Activated CD8-positive, alpha-beta memory T cell treated with anti-CD3 and anti-CD28 coated beads for 1 hour (primary cell): ENCODE data around the gene MYO1D.
"Not testable (repeated sequence)": the region's sequence is repeated elsewhere in the genome, so short reads cannot be mapped to it uniquely, and the experiment has no call there.

ENCODE experiments used
- DNase-seq, 2 donors: peaks; one replicate each; pipeline ENCODE4 v3.0.0-alpha.2; 2020; ENCODE audit warnings: low read depth in 1 of 2; ENCODE audit errors: extremely low read depth in 1 of 2

The MYO1D gene

GRCh38 chr17:32821987-32822934 is 54.7 kb downstream of the MYO1D start:
- DNase-seq = not testable (repeated sequence)

DNA sequence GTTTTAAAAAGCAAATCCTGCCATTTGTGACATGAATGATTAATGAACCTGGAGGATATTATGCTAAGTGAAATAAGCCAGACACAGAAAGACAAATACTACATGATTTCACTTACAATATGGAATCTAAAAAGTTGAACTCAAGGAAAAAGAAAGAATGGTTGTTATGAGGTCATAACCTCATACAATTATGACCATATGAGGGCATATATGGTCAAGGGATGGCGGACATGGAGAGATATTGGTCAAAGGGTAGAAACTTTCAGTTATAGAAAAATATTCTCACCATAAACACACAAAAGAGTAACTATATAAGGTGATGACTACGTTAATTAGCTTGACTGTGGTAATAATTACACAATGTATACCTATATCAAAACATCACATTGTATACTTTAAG is 56.5 kb downstream of the MYO1D start:
- DNase-seq = no peak

- no peak for DNase-seq
Observed at GRCh38 chr17:32819787-32820186, 57.1 kb downstream of the MYO1D start.

- DNase-seq = no peak
Observed at GRCh38 chr17:32819035-32819434, 57.9 kb downstream of the MYO1D start.

DNA sequence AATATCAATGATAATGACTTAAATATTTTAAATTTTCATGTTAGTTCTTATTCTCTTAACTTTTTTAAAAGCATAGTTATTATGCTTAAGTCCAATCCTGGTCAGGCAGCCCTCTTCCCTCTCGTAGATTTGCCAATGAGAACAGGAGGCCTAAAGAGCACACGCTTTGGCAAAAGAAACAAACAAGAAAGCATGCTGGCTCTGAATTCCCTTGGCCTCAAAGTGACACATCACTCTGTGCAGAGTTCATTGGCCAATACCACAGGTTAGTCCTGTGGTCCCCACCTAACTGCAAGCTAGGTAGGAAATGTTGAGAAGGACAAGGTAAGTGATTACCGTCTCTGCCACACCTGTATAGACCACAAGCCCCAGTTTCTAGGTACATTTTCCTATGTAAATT is 61.5 kb downstream of the MYO1D start:
- DNase-seq = no peak

DNA sequence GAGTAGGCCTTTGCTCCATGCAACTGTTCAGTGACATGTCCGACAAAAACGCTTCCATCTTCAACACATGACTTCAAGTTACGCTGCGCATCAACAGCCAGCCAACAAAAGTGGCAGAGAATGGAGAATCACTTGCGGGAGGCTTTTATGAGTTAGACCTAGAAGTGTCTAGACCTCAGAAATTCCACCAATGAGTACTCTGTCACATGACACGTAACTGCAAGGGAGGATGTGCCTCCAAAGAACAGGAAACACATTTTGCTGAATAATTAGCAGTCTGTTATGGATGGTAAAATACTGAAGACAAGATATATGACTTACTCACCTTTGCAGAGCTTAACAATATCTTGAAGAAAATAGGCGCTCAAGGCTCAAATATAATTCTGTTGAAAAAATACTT is 62.1 kb downstream of the MYO1D start:
- no peak for DNase-seq

DNA sequence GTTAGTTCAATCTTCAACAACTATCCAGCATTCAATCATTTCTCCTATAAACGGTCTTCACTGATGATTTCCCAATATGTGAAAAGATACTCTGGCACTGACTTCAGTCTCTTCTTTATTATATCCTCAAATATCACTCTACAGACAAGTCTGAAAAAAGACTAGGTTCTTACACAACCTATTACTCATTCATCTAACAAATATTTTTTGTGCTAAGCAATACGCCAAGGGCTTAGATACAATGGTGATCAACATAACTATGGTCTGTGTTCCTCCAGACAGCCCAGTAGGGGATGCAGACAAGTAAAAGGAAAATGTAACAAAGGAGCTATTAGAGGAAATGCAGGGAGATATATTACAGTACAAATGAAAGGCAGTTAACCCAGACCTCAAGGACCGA is 63.9 kb downstream of the MYO1D start:
- DNase-seq = no peak

DNA sequence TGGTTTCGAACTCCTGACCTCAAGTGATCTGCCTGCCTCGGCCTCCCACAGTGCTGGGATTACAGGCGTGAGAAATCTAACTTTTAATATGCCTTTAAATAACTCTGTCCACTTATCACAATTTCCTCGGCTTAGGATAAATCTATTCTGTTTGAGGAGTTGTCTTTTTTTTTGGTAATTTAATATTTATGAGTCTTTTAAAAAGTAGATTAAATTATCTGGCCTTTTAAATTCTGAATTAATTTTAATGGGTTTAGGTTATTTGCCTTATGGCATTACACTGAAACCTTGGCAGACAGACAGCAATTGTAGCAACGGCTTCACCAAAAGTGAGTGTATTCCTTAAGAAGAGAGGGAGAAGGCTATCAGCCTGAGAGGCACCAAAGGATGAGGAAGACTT is 66.2 kb downstream of the MYO1D start:
- no peak for DNase-seq

DNA sequence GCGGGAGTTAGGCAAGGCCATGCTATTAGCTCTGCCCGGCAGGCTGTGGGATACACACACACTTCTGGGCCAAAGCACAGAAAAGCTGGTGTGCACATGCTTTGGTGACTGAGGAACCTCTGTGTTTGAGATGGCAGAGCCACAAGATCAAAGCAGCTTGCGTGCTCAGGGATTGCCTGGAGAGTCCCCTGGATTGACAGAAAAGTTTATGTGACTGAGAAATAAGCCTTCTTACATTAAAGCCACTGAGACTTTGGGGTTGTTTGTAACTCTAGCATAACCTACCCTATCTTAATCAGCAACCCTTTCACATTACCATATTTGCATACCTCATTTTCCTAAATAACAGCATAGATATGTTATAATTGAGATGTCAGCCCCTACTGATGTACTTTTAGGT is 69.3 kb downstream of the MYO1D start:
- DNase-seq = no peak

- DNase-seq = no peak
Observed at GRCh38 chr17:32806646-32807045, 70.3 kb downstream of the MYO1D start.

DNA sequence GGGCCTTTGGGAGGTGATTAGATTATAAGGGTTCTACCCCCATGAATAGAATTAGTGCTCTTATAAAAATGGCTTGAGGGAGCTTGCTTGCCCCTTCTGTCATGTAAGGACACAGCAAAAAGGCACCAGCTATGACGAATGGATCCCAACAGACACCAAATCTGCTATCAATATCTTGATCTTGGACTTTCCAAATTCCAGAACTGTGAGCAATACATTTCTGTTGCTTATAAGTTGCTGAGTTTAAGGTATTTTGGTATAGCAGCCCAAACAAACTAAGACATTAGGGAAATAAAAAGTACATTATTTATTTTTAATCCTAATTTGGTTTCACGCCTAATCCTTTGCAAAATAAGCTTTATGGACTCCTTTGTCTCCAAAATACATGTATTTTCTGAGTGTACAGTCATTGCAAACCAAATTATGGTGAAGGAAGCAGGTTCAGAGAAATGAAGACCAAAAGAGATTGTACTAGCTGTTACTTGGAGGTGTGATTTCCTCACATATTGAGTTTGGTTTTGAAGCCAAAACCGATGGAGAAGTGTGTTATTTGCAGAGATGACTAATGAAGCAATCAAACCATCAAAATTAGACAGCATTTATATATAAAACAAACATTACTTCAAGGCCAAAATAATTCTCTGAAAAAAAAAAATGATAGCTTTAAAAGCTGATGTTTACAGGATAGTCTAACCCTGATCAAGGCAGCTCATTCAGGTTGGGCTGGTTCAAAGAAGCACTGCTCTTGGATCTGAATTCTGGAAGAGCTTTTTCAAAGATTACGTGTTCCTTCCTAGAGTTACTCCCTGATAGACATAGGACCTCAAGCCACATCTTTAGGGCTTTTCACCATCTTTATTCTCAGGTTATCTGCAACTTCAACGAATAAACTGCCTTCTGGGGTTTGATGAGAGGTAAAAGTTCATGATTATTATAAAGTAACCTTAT is 71.6 kb downstream of the MYO1D start:
- DNase-seq = no peak

- no peak for DNase-seq
Observed at GRCh38 chr17:32803544-32803943, 73.4 kb downstream of the MYO1D start.

DNA sequence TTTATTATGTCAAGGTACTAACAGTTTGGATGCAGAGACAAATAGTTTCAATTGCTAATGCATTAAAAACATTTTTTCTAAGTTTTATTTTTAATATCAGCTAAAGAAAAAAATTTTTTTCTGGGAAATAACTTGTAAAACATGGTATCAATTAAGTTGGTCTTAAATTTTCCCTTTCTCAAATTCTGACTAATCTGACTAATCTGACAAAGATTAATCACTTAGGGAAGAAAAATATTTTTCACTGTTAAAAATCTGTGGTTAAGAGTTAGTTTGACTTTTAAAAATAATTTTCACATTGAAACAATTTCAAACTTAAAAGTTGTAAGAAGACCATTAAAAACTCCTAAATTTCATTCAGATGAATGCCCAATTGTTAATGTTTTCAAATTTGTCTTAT is 74.6 kb downstream of the MYO1D start:
- DNase-seq = no peak

- DNase-seq = no peak
Observed at GRCh38 chr17:32801641-32802040, 75.3 kb downstream of the MYO1D start.

DNA sequence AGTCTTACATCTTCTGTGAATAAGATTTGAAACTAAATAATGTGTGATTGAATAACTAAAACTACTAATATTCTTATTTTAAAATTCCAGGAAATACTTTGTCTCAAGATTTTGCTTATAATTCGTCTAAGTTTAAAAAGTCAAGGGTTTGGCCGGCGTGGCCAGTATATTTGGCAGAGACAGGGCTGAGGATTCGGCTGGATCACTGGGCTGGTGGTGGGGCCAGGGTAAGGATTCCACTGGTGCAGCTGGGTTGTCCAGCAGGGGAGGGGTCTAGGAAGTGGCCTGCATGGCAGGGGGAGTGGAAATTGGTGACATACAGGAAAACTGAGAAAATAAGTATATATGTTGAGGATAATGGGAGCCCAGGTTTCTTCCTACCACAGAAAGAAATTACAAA is 75.7 kb downstream of the MYO1D start:
- DNase-seq = no peak

DNA sequence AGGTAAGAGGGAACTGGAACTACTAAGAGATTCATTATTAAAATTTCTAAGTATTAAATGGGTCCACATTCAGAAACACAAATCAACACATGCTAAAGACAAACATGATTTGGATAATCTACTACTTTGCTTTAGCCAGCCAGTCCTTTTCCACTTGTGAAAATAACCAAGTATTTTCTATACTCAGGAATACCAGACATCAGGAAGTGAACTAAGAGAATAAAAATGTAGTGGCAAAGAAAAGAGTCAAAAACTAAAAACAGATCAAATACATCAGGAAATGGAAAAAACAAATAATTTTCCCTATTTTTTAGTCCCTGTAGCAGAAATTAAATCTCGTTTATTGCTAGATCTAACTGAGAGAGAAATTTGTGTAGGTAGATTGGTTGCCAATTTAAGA is 78.0 kb downstream of the MYO1D start:
- no peak for DNase-seq

GRCh38 chr17:32795339-32795979 is 81.5 kb downstream of the MYO1D start:
- DNase-seq = no peak

DNA sequence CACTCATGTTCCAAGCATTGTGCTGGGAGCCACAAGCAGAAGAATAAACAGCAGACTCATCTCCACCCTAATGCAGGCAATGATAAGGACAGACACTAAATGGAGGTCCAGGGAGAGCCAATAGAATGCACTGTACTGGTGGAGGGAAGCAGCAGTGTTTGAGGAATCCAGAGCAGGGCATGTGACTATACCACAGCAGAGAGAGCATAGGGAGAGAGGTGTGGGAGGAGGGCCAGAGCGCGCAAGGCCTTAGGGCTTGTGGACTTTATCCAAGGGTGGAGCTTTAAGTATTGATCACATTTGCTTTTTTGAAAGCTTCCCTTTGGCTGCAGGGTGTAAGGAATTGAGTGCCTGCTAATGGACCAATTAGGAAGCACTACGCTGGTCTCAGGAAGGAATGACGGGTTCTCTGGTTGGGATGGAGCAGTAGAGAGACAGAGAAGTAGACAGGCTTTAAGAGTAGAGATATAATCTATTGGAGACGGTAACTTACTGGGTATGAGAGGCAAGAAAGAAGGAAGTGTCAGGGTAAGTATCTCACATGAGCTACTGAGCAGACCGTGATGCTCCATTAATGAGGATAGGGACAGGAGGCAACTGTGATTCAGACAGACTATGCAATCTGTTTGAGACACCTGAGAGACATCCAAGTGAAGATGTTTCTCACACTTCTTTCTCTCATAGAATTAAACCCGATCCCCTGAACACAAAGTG is 82.2 kb downstream of the MYO1D start:
- DNase-seq = no peak

GRCh38 chr17:32793841-32794240 is 83.1 kb downstream of the MYO1D start:
- DNase-seq = no peak

GRCh38 chr17:32792207-32792606 is 84.7 kb downstream of the MYO1D start:
- no peak for DNase-seq

- DNase-seq = no peak
Observed at GRCh38 chr17:32786169-32786568, 90.8 kb downstream of the MYO1D start.
